Activated naive CD4-positive, alpha-beta T cell treated with anti-CD3 and anti-CD28 coated beads, Interleukin-2, amount 10 ng/mL, durations not matched to agents 7 days and 5 days (primary cell): ENCODE measurements around the gene METTL4.

Experiments
- CTCF ChIA-PET: fragments of 350-600 bp; sonication (Branson Sonifier 250); formaldehyde crosslinking; loops from one replicate; lab custom pipeline; 2021; ENCODE audit warnings: antibody characterized with exemption; lab: Charles Lee
- DNase-seq: peaks from one replicate; pipeline ENCODE4 v3.0.0-alpha.2; 2020
- H3K27ac Mint-ChIP-seq: one replicate; pipeline ENCODE4 v1.8.0; 2021; ENCODE audit warnings: mild to moderate bottlenecking, moderate library complexity, mixed read lengths
- H3K27me3 Mint-ChIP-seq: one replicate; pipeline ENCODE4 v1.8.0; 2021; ENCODE audit warnings: mild to moderate bottlenecking, mixed read lengths
- H3K36me3 Mint-ChIP-seq: one replicate; pipeline ENCODE4 v1.8.0; 2021; ENCODE audit warnings: mixed read lengths
- H3K4me1 Mint-ChIP-seq: one replicate; pipeline ENCODE4 v1.8.0; 2021; ENCODE audit warnings: mixed read lengths
- H3K4me3 Mint-ChIP-seq: one replicate; pipeline ENCODE4 v1.8.0; 2021; ENCODE audit warnings: mild to moderate bottlenecking, moderate library complexity, mixed read lengths
- H3K9me3 Mint-ChIP-seq: one replicate; pipeline ENCODE4 v1.8.0; 2021; ENCODE audit warnings: mixed read lengths

Gene METTL4

GRCh38 chr18:2497797-2498196 lies 73.5 kb downstream of the METTL4 start:
- H3K4me1 Mint-ChIP-seq: no peaks in the 10 kb centered on the region
- no peak overlapping the region for H3K4me3 Mint-ChIP-seq
- no peak for DNase-seq
- CTCF ChIA-PET: interaction anchor here (0.6 kb wide), 1 partner anchor 19 kb away, joined by 3 read pairs; no protein-coding TSS in a partner anchor
- H3K9me3 Mint-ChIP-seq: no peaks in the 10 kb centered on the region
- H3K36me3 Mint-ChIP-seq: no peaks in the 10 kb centered on the region
- no peak overlapping the region for H3K27ac Mint-ChIP-seq
- H3K27me3 Mint-ChIP-seq: peaks cover 18% of the 10 kb centered on the region

DNA sequence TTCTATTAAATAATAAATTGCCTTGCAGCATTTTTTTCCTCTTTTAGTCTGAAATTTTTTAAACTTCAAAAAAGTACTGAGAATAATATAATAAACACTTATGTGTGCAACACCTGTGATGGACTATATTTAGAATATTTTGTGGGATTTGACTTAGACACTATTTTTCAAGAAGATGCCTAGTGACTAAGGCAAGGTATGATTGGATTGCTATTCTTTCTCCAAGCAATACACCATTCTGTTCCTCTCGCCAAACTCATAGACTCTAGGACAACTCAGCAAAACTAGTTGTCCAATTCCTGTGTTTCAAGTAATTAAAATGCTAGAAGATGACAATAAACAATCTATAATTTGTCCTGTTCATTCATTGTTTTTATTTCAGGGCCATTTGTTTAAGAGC lies 75.9 kb downstream of the METTL4 start:
- no peak for DNase-seq
- no peak overlapping the region for H3K27ac Mint-ChIP-seq
- no peak overlapping the region for H3K4me3 Mint-ChIP-seq
- peaks cover 11% of the 10 kb centered on the region for H3K27me3 Mint-ChIP-seq
- CTCF ChIA-PET: no interaction called here
- no peaks in the 10 kb centered on the region for H3K36me3 Mint-ChIP-seq
- no peaks in the 10 kb centered on the region for H3K9me3 Mint-ChIP-seq
- no peaks in the 10 kb centered on the region for H3K4me1 Mint-ChIP-seq

GRCh38 chr18:2494921-2495320 lies 76.4 kb downstream of the METTL4 start:
- Mint-ChIP-seq H3K4me3 (no peak overlapping the region), H3K4me1 (no peaks in the 10 kb centered on the region), H3K27ac (no peak overlapping the region), H3K9me3 (no peaks in the 10 kb centered on the region), H3K36me3 (no peaks in the 10 kb centered on the region), H3K27me3 (peaks cover 11% of the 10 kb centered on the region)
- CTCF ChIA-PET: no interaction called here
- DNase-seq: no peak
